ENCODE data around the gene HSD17B13.

GRCh38 chr4:87333267-87333666, 10.6 kb upstream of the HSD17B13 start:
- TF ChIP-seq CTCF (IDR thresholded peaks at IDR 0.05) (no peak), POLR2AphosphoS5 (IDR thresholded peaks at IDR 0.05; ENCODE audit: low read depth, low read length) (no peak), REST (IDR thresholded peaks at IDR 0.05; ENCODE audit: insufficient read depth in 1 of 2, low read depth in 2 of 2, low read length in 1 of 2) (no peak), SIN3A (IDR thresholded peaks at IDR 0.05; ENCODE audit: borderline replicate concordance, insufficient read depth, low read depth, low read length) (no peak)
